PC-9 (cell line): ENCODE data around the gene MYO16.

ENCODE experiments used
- CTCF ChIP-seq: fragments of 200-600 bp; sonication (generic); conservative IDR thresholded peaks from 2 replicates; pipeline ENCODE4 v1.6.1; 2017; ENCODE audit warnings: mixed run types, antibody characterized with exemption, mild to moderate bottlenecking, moderate library complexity
- EZH2 ChIP-seq: fragments of 200-600 bp; sonication (generic); IDR thresholded peaks from 2 replicates; pipeline ENCODE4 v1.8.0; 2017; ENCODE audit warnings: antibody characterized with exemption, low read depth

GRCh38 chr13:109021558-109021957 is 392.1 kb downstream of the MYO16 start:
- TF ChIP-seq CTCF = no peak
- no peak for TF ChIP-seq EZH2
